GM13977 (cell line): Measurements from ENCODE around the gene SORL1-AS1.

Experiments
- DNase-seq: peaks from one replicate; pipeline ENCODE4 v3.0.0; 2012; ENCODE audit warnings: low spot score
- in situ Hi-C: fragments of 300-500 bp; cut with MboI; formaldehyde crosslinking; loops from one replicate; pipeline ENCODE4 v1.12.0; 2022; ENCODE audit warnings: low sequenced_read_pairs, low pct_unique_long_range_greater_than_20kb, mixed read lengths, inconsistent platforms; ENCODE audit not compliant: unreplicated experiment
- TF ChIP-seq, protein P1 (sequence below): IDR thresholded peaks from 2 replicates; pipeline ENCODE4 v1.5.1; 2012; ENCODE audit warnings: mild to moderate bottlenecking, control low read depth; ENCODE audit not compliant: insufficient read depth; ENCODE audit errors: extremely low read depth, missing control alignments

The SORL1-AS1 gene

GRCh38 chr11:121474680-121475079, 21.9 kb upstream of the SORL1-AS1 start:
- DNase-seq, result no peak
- in situ Hi-C loops, result no loop called here

DNA sequence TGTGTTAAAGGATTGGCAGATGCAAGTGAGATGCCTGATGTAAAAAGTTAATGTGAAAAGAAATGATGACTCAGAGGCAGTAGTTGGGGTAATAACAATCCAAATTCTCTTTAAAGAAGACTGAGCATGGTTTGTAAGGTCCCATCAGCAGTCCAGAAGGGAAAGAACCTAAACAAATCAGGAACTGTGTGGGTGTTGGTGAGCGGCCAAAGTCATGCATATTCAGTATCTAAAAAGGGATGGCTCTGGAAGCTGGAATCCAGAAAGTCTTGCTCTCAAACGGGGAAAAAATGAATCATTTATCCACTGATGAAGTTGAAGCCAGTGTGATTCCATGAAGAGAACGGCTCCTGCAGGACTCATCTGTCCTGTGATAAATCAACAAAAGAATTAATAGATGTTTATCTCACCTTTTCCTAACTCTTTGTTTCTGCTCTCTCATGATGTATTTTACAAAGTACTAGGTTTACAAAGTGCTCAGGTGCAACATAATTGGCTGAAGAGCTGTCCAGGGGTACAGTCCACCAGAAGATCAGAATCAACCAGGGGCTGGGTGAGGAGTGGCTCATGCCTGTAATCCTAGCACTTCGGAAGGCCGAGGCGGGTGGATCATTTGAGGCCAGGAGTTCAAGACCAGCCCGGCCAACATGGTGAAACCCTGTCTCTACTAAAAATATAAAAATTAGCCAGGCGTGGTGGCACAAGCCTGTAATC, 20.5 kb upstream of the SORL1-AS1 start:
- in situ Hi-C loops, result no loop called here
- TF ChIP-seq, protein P1, sequence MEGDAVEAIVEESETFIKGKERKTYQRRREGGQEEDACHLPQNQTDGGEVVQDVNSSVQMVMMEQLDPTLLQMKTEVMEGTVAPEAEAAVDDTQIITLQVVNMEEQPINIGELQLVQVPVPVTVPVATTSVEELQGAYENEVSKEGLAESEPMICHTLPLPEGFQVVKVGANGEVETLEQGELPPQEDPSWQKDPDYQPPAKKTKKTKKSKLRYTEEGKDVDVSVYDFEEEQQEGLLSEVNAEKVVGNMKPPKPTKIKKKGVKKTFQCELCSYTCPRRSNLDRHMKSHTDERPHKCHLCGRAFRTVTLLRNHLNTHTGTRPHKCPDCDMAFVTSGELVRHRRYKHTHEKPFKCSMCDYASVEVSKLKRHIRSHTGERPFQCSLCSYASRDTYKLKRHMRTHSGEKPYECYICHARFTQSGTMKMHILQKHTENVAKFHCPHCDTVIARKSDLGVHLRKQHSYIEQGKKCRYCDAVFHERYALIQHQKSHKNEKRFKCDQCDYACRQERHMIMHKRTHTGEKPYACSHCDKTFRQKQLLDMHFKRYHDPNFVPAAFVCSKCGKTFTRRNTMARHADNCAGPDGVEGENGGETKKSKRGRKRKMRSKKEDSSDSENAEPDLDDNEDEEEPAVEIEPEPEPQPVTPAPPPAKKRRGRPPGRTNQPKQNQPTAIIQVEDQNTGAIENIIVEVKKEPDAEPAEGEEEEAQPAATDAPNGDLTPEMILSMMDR, result no peak
- DNase-seq, result no peak

More at GRCh38 chr11:121474680-121475079, 21.9 kb upstream of the SORL1-AS1 start:
- TF ChIP-seq, protein P1, result no peak

DNA sequence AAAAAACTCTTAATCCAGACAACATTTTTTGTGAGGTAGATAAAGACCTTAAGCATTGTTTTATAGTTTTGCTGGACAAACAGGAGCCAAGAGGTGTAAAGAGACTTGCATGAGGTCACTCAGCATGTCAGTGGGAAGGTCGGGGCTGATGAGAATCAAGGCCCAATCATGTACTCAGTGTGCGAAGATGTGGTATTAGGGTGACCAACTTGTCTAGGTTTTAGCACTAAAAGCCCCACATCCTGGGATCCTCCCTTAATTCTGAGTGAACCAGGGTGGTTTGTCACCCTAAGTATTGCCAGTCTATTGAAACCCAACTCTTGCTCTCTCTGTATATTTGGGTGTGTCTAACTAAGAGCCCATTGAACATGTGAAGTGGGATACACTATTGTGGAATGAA, 19.5 kb upstream of the SORL1-AS1 start:
- DNase-seq, result no peak
- in situ Hi-C loops, result no loop called here
- TF ChIP-seq, protein P1, result no peak

GRCh38 chr11:121471167-121471566, 18.4 kb upstream of the SORL1-AS1 start:
- no peak for DNase-seq
- TF ChIP-seq, protein P1, result no peak
- in situ Hi-C loops, result no loop called here

GRCh38 chr11:121469910-121470309, 17.1 kb upstream of the SORL1-AS1 start:
- in situ Hi-C loops, result no loop called here
- no peak for DNase-seq
- TF ChIP-seq, protein P1, result no peak

DNA sequence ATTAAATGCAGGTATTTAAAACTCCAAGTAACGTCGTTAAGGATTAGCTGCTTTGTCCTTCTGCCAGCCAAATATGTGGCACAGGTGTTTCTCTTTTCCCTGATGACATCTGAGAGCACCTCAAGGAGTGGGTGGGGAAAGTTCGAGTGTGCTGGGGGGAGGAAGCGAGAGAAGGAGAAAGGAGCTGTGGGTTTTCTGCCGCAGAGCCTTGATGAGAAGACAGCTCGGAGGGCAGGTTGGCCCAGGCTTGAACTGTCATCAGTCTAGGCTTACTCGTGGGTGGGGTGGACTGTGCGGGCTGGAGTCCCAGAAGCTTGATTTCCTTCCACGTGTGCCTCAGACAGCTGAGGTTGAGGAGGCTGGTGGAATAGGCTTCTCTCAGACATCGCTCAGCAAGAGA, 15.2 kb upstream of the SORL1-AS1 start:
- peak; percentile 69 for DNase-seq
- in situ Hi-C loops, result no loop called here
- TF ChIP-seq, protein P1, result no peak

GRCh38 chr11:121467471-121467870, 14.7 kb upstream of the SORL1-AS1 start:
- DNase-seq, result no peak
- in situ Hi-C loops, result no loop called here
- TF ChIP-seq, protein P1, result no peak
